MM.1S (cell line): ENCODE results near the gene DNAJC19.

ENCODE experiments used
- DNase-seq: peaks from one replicate; pipeline ENCODE4 v3.0.0-alpha.2; 2015
- H2AFZ ChIP-seq: fragments of 300-600 bp; sonication (generic); 2 replicates; pipeline ENCODE4 v1.6.0; 2016; ENCODE audit warnings: antibody characterized with exemption, low read length
- H3F3A ChIP-seq: fragments of 300-600 bp; sonication (generic); 2 replicates; pipeline ENCODE4 v1.6.1; 2016; ENCODE audit warnings: mild to moderate bottlenecking, antibody characterized with exemption, low read length, moderate library complexity, mixed read lengths; ENCODE audit not compliant: insufficient read depth
- H3K27ac ChIP-seq: fragments of 300-600 bp; sonication (generic); 2 replicates; pipeline ENCODE4 v1.5.1; 2016; ENCODE audit warnings: mild to moderate bottlenecking, low read length
- H3K27me3 ChIP-seq: fragments of 300-600 bp; sonication (generic); replicated peaks from 2 replicates; pipeline ENCODE4 v1.6.0; 2016; ENCODE audit warnings: low read length; ENCODE audit not compliant: insufficient read depth
- H3K36me3 ChIP-seq: fragments of 300-600 bp; sonication (generic); replicated peaks from 2 replicates; pipeline ENCODE4 v1.6.1; 2016; ENCODE audit warnings: mild to moderate bottlenecking, low read length, mixed read lengths; ENCODE audit not compliant: insufficient read depth
- H3K4me1 ChIP-seq: fragments of 300-600 bp; sonication (generic); 2 replicates; pipeline ENCODE4 v1.6.1; 2016; ENCODE audit warnings: low read length, mixed read lengths
- H3K4me2 ChIP-seq: fragments of 300-600 bp; sonication (generic); 2 replicates; pipeline ENCODE4 v1.6.0; 2016; ENCODE audit warnings: low read depth, low read length
- H3K4me3 ChIP-seq: fragments of 300-600 bp; sonication (generic); 2 replicates; pipeline ENCODE4 v1.5.1; 2016; ENCODE audit warnings: low read length, mixed read lengths
- H3K79me2 ChIP-seq: fragments of 300-600 bp; sonication (generic); 2 replicates; pipeline ENCODE4 v1.6.1; 2016; ENCODE audit warnings: mixed run types, low read length, mixed read lengths
- H3K9ac ChIP-seq: fragments of 300-600 bp; sonication (generic); 2 replicates; pipeline ENCODE4 v1.6.1; 2016; ENCODE audit warnings: low read length, mixed read lengths
- H3K9me2 ChIP-seq: fragments of 300-600 bp; sonication (generic); replicated peaks from 2 replicates; pipeline ENCODE4 v1.6.1; 2016; ENCODE audit warnings: mild to moderate bottlenecking, low read length, mixed read lengths; ENCODE audit not compliant: insufficient read depth
- H3K9me3 ChIP-seq: fragments of 300-600 bp; sonication (generic); replicated peaks from 2 replicates; pipeline ENCODE4 v1.6.1; 2016; ENCODE audit warnings: mild to moderate bottlenecking, low read length, mixed read lengths; ENCODE audit not compliant: insufficient read depth
- H4K20me1 ChIP-seq: fragments of 300-600 bp; sonication (generic); 2 replicates; pipeline ENCODE4 v1.6.1; 2016; ENCODE audit warnings: mild to moderate bottlenecking, low read length, moderate library complexity, mixed read lengths; ENCODE audit not compliant: insufficient read depth
- CTCF ChIP-seq: fragments of 300-600 bp; sonication (generic); IDR thresholded peaks from 2 replicates; pipeline ENCODE4 v1.5.1; 2016; ENCODE audit warnings: antibody characterized with exemption, low read length, mixed read lengths
- EZH2 ChIP-seq: fragments of 300-600 bp; sonication (generic); optimal IDR thresholded peaks from 2 replicates; pipeline ENCODE3; 2017; ENCODE audit warnings: low read depth, mild to moderate bottlenecking, antibody characterized with exemption, low read length, mixed read lengths
- EZH2phosphoT487 ChIP-seq: fragments of 300-600 bp; sonication (generic); IDR thresholded peaks from 2 replicates; pipeline ENCODE4 v1.6.1; 2018; ENCODE audit warnings: antibody characterized with exemption, low read length

Gene DNAJC19

GRCh38 chr3:180979961-180980360, 9.6 kb downstream of the DNAJC19 start:
- no peak for DNase-seq
- H3K79me2 ChIP-seq: no peaks in the 10 kb centered on the region
- no peaks in the 10 kb centered on the region for H3K9me2 ChIP-seq
- no peaks in the 10 kb centered on the region for H3K4me1 ChIP-seq
- H3K36me3 ChIP-seq: peaks cover 9% of the 10 kb centered on the region; the same call in 1 of the 2 replicates
- H2AFZ ChIP-seq: no peak overlapping the region
- no peak overlapping the region for H3K4me2 ChIP-seq
- H4K20me1 ChIP-seq: peaks cover 3% of the 10 kb centered on the region; the same call in 1 of the 2 replicates
- no peak overlapping the region for H3K27ac ChIP-seq
- H3K9me3 ChIP-seq: no peaks in the 10 kb centered on the region
- no peaks in the 10 kb centered on the region for H3K27me3 ChIP-seq
- H3F3A ChIP-seq: peaks cover 13% of the 10 kb centered on the region; the same call in 1 of the 2 replicates
- H3K9ac ChIP-seq: no peak overlapping the region
- TF ChIP-seq CTCF (no peak), EZH2 (no peak), EZH2phosphoT487 (no peak)
- H3K4me3 ChIP-seq: no peak overlapping the region

GRCh38 chr3:180977498-180977897, 12.0 kb downstream of the DNAJC19 start:
- H3K36me3 ChIP-seq: peaks cover 9% of the 10 kb centered on the region; the same call in 1 of the 2 replicates
- peaks cover 3% of the 10 kb centered on the region; the same call in 1 of the 2 replicates for H4K20me1 ChIP-seq
- H3K4me2 ChIP-seq: no peak overlapping the region
- no peak overlapping the region for H3K27ac ChIP-seq
- peaks cover 9% of the 10 kb centered on the region for H3K4me1 ChIP-seq
- H3F3A ChIP-seq: peaks cover 13% of the 10 kb centered on the region; the same call in 1 of the 2 replicates
- no peak overlapping the region for H3K4me3 ChIP-seq
- H3K27me3 ChIP-seq: no peaks in the 10 kb centered on the region
- no peak overlapping the region for H3K9ac ChIP-seq
- peaks cover 8% of the 10 kb centered on the region; the same call in 1 of the 2 replicates for H3K79me2 ChIP-seq
- no peak for DNase-seq
- H3K9me3 ChIP-seq: no peaks in the 10 kb centered on the region
- no peak for TF ChIP-seq EZH2
- no peak for TF ChIP-seq CTCF
- TF ChIP-seq EZH2phosphoT487: no peak
- no peak overlapping the region for H2AFZ ChIP-seq
- no peaks in the 10 kb centered on the region for H3K9me2 ChIP-seq

GRCh38 chr3:180974286-180974685, 15.2 kb downstream of the DNAJC19 start:
- Histone ChIP-seq H2AFZ (no peak overlapping the region), H3K9me2 (no peaks in the 10 kb centered on the region), H3K4me3 (no peak overlapping the region), H3K4me1 (peaks cover 10% of the 10 kb centered on the region), H3K9ac (no peak overlapping the region), H3K27me3 (no peaks in the 10 kb centered on the region), H3K9me3 (no peaks in the 10 kb centered on the region), H4K20me1 (peaks cover 3% of the 10 kb centered on the region; the same call in 1 of the 2 replicates), H3F3A (no peaks in the 10 kb centered on the region; the same call in 1 of the 2 replicates), H3K79me2 (peaks cover 21% of the 10 kb centered on the region; the same call in 1 of the 2 replicates), H3K27ac (no peak overlapping the region), H3K4me2 (no peak overlapping the region), H3K36me3 (peaks cover 25% of the 10 kb centered on the region)
- DNase-seq: no peak
- no peak for TF ChIP-seq EZH2phosphoT487
- no peak for TF ChIP-seq CTCF
- TF ChIP-seq EZH2: no peak
